IPS-18c (cell line): ENCODE measurements around the gene WDFY2.

Experiments used
- H3K4me3 ChIP-seq: 2 replicates; pipeline ENCODE4 v1.7.0; 2013; ENCODE audit warnings: low read depth, mild to moderate bottlenecking, low read length, moderate library complexity; ENCODE audit not compliant: insufficient read depth
- H3K9me3 ChIP-seq: one replicate; pipeline ENCODE4 v1.6.1; 2013; ENCODE audit warnings: mild to moderate bottlenecking, low read length, moderate library complexity; ENCODE audit not compliant: control insufficient read depth, insufficient read depth

WDFY2 gene

DNA sequence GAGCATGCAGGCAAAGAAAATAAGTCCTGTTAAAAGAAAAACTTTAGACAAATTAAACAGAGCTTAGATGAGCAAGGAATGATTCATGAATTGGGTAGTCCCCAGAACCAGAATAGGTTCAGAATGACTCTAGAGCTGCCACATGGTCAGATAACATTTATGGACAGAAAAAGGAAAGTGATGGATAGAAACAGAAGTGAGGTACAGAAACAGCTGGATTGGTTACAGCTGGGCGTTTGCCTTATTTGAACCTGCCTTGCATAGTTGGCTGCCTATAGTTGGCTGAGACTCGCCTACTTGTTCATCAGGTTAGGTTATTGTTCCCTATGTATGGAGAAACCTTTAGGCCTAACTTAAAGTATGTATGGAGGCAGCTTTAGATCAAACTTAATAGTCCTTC is 35.4 kb downstream of the WDFY2 start:
- Histone ChIP-seq H3K9me3 (no peaks in the 10 kb centered on the region), H3K4me3 (no peak overlapping the region)

DNA sequence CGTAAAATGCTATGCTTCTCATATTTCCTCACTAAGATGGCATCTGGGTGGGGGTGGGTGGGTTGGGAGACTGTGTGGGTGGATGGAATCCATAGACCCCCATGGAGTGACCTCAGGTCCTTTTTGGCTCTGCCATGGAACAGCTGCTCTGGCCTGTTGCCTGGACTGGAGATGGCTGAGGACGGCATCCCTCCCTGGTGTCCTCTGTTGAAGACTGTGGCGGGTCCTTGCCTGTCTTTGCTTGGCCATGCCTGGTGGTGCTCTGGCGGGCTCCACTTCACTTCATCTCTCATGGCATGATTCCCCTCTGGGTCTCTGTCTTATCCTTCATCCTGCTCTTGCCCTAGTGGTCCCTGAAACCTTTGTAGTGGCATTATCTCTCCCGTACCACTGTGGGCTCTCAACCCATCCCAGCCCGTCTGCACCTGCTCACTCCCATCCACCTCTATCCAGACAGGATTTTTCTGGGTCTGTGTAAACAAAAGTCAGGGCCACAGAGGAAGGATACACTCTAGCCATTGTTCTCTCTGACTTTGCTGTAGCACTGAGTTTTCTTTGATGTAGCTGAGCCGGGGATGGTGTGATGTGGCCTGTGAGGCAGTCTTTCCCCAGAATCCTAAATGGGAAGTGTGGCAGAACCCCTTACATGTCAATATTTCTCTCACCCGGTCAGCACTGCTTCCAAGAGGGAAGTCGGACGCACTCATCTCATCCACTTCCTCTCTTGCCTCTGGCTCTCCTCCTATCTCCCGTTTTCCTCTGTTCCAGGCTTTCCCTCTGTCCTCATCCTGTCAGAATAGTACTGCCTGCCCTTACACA is 36.1 kb downstream of the WDFY2 start:
- Histone ChIP-seq H3K4me3 (no peak overlapping the region), H3K9me3 (no peaks in the 10 kb centered on the region)

DNA sequence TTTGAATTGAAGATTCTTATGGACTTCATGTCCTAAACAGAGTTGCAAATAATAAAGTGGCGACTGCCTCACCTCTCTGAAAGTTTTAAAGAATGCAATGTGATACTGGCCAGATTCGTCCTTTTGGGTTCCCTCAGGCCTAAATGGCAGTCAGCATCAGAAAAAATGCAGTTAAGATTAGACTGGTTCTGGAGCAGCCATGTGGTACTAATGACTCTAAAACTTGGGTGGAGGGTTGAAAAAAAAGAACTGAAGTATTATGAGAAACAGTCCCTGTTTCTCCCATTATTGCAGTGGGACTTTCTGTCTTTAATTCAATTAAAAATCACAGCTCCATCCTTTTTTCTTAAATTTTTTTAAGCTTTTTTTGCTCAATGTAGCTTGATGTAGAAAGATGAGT is 37.3 kb downstream of the WDFY2 start:
- no peaks in the 10 kb centered on the region for H3K9me3 ChIP-seq
- H3K4me3 ChIP-seq, result no peak overlapping the region

DNA sequence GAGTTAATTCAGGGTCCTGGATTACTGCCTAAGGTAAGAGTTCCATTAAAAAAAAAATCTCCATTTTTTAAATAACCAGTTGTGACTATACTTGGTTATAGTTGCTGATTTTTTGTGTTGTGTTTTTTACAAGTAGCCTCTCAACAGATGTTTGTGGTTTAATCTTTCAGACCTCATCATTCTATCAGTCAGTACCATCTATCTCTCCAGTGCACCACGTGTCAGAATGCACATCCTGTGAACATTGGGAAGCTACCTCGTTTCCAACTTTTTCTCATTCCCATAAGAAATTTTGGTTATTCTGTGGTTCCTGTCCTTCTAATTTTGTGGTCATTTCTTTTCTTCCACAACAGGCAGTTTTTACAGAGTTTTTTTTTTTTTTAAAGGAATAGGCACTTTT is 39.2 kb downstream of the WDFY2 start:
- H3K9me3 ChIP-seq, result no peaks in the 10 kb centered on the region
- H3K4me3 ChIP-seq, result no peak overlapping the region

DNA sequence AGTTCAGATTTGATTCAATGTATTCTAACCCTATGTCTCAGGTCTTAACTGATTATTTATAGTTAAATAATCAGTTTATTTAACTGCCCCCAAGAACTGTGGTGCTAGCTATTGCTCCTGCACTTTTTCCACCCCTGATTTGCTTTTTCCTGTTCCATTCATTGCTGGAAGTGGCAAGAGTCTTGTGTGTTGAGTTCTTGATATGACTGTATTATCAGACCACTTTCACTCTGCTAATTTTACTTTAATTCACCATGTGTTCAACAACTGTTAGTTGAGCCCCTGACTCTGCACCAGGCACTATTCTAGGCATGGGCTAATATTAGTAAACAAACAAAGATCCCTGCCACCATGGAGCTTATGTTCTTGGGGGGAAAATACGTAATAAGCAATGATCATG is 39.9 kb downstream of the WDFY2 start:
- Histone ChIP-seq H3K9me3 (no peaks in the 10 kb centered on the region), H3K4me3 (no peak overlapping the region)

DNA sequence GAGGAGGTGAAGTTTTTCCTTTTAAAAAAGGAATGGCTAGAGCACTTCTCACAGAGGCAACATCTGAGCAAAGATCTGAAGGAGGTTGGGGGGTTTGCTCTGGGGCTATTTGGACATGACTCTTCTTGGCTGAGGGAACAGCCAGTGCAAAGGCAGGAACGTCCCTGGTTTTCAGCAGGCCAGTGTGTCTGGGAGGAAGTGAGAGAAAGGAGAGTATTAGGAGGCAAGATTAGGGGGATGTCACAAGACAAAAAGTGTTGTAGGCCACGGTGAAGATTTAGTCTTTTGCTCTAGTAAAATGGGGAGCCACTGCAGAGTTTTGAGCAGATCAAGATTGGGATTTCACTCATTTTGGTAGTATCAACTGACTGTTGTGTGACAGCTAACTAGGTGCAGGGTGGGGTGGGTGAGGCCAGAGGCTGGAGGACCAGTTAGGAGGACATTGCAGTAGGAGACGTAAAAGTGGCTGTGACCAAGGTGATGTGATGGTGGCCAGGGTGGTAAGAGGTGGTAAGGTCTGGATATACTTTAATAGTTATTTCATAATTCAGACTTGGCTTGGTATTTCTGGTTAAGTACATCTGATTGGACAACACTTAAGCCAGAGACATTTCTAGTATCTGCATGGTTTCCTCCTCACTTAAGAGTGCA is 40.6 kb downstream of the WDFY2 start:
- Histone ChIP-seq H3K4me3 (no peak overlapping the region), H3K9me3 (no peaks in the 10 kb centered on the region)

DNA sequence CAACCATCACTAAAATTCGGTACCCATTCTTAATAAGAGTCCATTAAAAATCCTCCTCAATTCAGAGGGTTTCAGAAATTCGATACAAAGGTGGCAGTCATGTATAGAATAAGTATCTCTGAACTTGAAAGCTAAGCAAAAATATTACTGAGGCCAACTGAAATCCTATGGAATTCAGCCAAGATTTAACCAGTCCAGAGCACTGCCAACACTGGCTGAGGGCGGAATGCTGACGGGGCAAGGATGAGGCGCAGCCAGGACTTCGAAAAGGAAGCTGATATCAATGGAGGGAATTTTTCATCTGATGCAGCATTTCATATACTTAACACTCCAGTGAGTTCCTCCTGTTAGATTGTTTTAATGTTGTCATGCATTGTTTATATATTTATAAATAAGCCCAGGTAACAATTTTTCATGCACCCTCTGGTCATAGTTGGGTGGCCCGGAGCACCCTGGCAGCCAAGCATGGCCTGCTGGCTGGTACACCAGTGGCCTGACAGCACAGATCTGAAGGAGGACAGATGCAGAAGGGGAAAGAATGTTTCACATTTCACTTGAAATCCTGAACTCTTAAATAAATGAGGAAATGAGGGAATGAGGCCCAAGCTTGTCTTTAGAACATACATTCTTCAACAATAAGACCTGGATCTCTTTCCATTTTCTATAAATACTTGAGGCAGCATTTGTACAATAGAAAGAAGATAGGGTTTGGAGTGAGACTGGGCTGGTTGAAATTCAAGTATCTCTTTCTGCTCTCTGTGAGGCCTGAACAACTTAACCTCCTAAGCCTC is 41.5 kb downstream of the WDFY2 start:
- Histone ChIP-seq H3K9me3 (no peaks in the 10 kb centered on the region), H3K4me3 (no peak overlapping the region)

DNA sequence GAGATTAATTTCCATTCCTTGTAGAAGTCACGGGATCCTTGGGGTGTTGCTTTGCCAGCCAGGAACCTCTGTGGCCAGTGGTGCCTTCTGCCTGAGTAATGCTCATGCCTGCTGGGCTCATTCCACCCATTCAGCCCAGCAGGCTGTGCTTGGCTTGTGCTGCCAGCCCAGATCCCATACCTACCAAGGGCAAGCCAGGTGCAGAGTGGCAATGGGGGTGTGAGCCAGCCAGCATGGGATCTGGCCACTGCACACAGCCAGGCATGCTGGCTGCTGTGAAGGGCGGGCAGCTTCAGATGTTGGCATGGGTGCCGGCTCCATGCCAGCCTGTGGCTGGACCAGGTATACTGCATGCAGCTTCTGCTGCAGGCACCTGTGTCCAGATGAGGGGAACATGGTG is 42.5 kb downstream of the WDFY2 start:
- Histone ChIP-seq H3K4me3 (no peak overlapping the region), H3K9me3 (no peaks in the 10 kb centered on the region)

DNA sequence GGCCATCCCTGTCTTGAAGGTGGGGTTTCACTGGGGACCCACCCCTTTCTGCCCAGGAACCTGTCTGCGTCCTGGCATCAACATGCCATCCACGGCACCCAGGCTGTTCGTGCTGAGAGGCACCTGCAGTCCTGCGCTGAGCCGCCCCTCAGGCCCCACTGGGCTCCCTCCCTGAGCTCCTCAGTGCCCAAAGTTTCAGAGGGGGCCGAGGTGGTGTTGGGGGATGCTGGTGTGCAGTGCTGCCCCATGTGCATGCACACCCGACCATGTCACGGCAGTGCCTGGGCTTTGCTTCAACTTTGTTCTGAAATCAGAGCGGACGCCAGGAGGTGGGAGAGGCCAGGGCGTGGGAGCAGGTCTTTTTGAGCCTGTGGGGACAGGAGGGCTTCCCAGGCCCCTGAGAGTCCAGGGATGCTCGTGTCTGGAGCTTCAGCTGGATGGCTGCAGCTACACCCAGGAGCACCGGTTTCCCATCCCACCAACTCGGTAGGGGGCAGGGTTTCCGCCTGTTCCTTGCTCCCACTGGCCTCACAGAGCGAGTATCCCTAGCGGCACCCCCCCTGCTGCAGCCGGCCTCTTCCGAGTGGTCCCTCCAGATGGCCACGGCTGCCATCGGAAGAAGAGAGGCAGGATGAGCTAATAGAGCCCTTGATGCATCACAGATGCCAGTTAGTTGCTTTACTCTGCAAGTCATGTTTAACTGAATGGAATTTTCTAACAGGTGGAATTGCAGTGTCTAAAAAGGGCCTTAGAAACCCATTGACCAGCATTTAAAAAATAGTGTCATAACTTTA is 44.0 kb downstream of the WDFY2 start:
- no peaks in the 10 kb centered on the region for H3K9me3 ChIP-seq
- H3K4me3 ChIP-seq, result no peak overlapping the region

DNA sequence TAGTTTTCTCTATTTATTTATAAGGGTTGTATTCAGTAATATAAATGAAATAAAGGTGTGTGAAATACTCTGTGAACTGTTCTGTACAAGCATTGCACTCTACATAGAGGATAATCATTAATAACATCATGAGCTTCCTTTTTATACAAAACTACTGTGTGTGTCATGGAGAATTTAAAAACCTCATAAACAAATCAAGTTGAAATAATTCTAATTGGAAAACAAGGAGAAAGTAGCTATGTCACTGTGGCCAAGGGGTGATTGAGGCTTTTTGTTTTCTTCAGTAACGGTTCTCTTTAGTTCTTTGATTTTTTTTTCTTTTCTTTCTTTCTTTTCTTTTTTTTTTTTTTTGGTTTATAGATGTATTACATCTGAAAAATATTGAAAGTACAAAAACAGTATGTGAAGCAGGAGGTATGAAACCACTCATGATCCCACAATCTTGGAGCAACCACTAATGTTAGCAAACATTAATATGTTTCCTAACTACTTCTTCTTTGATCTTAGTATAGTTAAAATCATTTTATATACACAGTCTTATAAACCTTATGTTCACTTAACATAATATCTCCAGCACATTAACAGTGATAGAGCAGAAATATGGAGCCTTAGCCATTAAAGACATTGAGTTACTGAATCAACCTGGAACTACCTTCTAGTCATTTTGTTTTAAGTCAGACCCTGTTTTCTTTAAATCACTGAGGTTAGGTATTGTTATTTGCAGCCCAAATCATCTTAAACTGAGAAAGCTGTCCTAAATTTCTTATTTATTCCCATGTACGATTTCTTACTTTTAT is 45.4 kb downstream of the WDFY2 start:
- H3K4me3 ChIP-seq, result no peak overlapping the region
- no peaks in the 10 kb centered on the region for H3K9me3 ChIP-seq

DNA sequence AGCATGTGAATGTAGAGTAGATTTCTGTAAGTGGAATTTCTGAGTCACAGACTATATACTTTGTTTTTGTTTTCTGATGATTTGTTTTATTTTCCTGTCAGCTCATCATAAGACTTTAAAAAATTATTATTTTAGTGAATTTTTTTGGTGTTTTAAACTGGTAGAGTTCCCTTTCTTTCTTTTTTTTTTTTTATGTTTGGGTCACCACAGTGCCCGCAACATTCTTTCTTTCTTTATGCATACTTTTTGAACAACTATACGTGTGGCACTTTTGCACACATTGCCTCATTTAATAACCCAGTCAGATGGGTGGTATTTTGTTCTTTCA is 46.0 kb downstream of the WDFY2 start:
- Histone ChIP-seq H3K4me3 (no peak overlapping the region), H3K9me3 (no peaks in the 10 kb centered on the region)

DNA sequence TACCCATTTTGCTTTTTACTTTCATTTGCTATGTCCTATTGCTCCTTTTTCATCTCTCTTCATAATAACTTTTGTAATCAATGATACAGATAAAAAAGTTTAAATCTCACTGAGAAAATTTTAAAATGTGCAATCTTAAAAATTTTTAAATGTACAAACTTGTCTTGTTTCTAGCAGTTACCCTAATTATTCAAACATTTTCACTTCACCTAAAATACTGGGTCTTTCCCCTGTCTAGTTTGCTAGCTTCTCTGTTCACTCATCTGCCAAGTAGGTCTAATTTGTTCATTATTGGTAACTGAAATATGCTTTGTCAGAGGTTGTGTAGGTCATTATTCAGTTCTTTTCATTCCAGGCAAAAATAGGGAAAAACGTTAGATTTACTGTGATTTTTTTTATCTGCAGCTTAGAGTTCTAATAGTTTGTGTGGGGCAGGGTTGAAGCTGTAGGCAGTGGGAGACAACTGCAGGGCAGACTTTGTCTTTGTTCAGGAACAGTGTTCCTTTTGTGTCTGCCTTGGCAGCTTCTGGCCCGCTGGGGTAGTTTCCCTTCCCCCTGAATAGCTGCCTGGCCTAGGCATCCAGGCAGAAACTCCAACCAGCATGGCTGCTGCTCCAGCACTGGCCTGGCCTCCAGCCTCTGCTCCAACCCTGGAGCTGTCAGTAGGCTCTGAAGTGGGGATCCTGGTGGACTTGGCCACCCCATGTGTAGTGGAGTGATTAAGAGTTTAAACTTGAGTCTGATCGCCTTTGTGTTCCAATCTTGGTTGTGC is 48.5 kb downstream of the WDFY2 start:
- no peaks in the 10 kb centered on the region for H3K9me3 ChIP-seq
- no peak overlapping the region for H3K4me3 ChIP-seq

DNA sequence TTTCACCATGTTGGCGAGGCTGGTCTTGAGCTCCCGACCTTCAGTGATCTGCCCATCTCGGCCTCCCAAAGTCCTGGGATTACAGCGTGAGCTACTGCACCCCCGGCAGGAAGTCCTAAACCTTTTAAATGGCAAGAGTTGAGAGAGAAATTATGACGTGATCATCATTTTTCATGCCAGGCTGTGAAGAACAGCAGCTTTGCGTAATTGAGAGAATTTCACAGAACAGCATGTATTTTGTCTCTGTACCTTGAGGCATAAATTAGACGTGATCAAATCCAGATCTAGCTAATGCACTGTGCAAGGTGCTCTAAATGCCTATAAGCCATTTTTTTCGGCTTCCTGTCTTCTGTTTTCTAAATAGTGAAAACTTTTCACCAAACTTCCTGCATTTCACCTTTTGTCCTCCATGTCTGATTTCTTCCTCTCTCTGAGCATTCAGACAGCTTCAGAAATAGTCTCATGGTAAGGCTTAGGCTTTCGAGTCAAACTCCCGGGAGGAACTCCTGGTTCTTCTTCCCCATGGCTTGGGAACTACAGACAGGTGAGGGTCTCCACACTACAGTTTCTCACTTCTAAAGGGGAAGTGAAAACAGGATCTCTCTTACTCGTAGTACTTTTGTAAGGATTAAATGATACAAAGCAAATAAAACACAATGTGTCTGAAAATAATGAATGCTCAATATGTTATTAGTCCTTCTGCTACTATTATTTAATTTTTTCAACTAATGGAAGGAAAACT is 51.0 kb downstream of the WDFY2 start:
- Histone ChIP-seq H3K4me3 (no peak overlapping the region), H3K9me3 (no peaks in the 10 kb centered on the region)

DNA sequence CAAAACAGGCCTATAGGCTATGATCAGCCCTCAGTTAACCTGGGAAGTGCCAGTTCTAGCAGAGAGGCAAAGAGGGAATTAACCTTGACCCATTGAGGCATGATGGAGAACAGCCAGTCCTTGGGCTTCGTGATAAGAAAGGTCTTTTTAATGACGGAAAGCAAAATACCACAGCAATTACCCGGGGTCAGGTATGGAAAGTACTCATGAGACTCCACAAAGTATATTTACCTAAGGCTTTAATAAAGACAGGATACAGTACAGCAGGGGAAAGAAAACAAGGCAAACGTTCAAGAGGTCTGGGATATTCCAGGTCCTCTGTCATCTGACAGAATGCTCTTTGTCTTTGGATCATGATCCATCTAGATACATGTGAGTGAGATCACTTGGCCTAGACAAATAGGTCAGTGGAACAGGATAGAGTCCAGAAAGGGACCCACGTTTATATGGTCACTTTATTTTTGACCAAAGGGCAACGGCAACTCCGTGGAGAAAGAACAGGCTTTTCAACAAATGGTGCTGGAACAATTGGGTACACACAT is 52.2 kb downstream of the WDFY2 start:
- Histone ChIP-seq H3K9me3 (no peaks in the 10 kb centered on the region), H3K4me3 (no peak overlapping the region)

DNA sequence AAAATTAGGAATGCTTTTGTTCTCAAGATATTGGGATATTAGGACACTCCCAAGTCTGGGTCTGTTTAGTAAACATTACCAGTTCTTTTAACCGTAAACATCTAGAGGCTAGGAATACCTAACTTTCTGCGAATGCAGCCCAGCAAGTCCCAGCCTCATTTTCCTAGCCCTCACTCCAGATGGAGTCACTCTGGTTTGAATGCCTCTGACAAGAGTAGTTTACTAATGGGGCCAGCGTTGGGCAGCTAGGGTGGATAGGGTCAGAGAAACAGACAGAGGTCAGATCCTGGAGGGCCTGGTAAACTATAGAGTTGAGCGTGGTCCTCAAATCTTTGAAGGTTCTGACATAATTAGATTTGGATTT is 53.6 kb downstream of the WDFY2 start:
- no peaks in the 10 kb centered on the region for H3K9me3 ChIP-seq
- no peak overlapping the region for H3K4me3 ChIP-seq
